Endothelial cell of umbilical vein (primary cell): ENCODE results near the gene SC5D. TPM values are rescaled to one million over a fixed set of nuclear protein-coding genes. Genes with fewer than 3 reads are reported as not detected.

Experiments used
- BruUV-seq: library from RNA; stranded (reverse); fragments of 400-500 nt; replicated peaks from 2 replicates; lab custom pipeline; 2021; lab: Mats Ljungman, UMichigan
- CTCF ChIA-PET: fragments of 300-600, 350-600 bp; sonication (Branson Sonifier 250); formaldehyde crosslinking; loops from one replicate; lab custom pipeline; 2021; ENCODE audit warnings: antibody characterized with exemption, inconsistent platforms; lab: Charles Lee
- POLR2A ChIA-PET: fragments of 300-600, 350-600 bp; sonication (Branson Sonifier 250); formaldehyde crosslinking; loops from one replicate; lab custom pipeline; 2021; ENCODE audit warnings: antibody characterized with exemption, inconsistent platforms; lab: Charles Lee
- DNase-seq: peaks from one replicate; pipeline ENCODE4 v3.0.0-alpha.2; 2011; ENCODE audit warnings: low read depth, low spot score
- FAIRE-seq: peaks from 2 replicates; lab custom pipeline; 2011; peaks lifted over from hg19 to GRCh38; lab: Jason Lieb, UNC
- H2AFZ ChIP-seq: 2 replicates; pipeline ENCODE4 v1.6.0; 2012; ENCODE audit warnings: low read depth, low read length, control low read depth, inconsistent platforms
- H3K27ac ChIP-seq: 2 replicates; pipeline ENCODE4 v1.5.1; 2011; ENCODE audit warnings: low read depth, mild to moderate bottlenecking, control low read depth, low read length, moderate library complexity; ENCODE audit not compliant: insufficient read depth
- H3K27me3 ChIP-seq, 2 experiments: 2 replicates each; pipeline versions ENCODE4 v1.6.0 to v1.6.1; 2011; ENCODE audit warnings: low read length in 2 of 2, mixed read lengths in 1 of 2; ENCODE audit not compliant: control insufficient read depth in 2 of 2, insufficient read depth in 2 of 2
- H3K36me3 ChIP-seq, 2 experiments: 2 replicates in 1 of 2; 3 replicates in 1 of 2; pipeline ENCODE4 v1.5.1; 2011; ENCODE audit warnings: low read length in 2 of 2, mild to moderate bottlenecking in 1 of 2, moderate library complexity in 1 of 2; ENCODE audit not compliant: control insufficient read depth in 2 of 2, insufficient read depth in 2 of 2; ENCODE audit errors: extremely low read depth in 1 of 2
- H3K4me1 ChIP-seq: 3 replicates; pipeline ENCODE4 v1.5.1; 2011; ENCODE audit warnings: mild to moderate bottlenecking, low read length; ENCODE audit not compliant: control insufficient read depth, insufficient read depth; ENCODE audit errors: extremely low read depth
- H3K4me2 ChIP-seq: 2 replicates; pipeline ENCODE4 v1.6.1; 2011; ENCODE audit warnings: low read length, control low read depth, mixed read lengths; ENCODE audit not compliant: insufficient read depth
- H3K4me3 ChIP-seq, 3 experiments: fragments of 200-600 bp in 1 of 3; sonication (generic), shearing (Covaris generic) in 1 of 3; replicated peaks in 1 of 3; 2 replicates each; pipeline ENCODE4 v1.5.1; 2011 to 2016; ENCODE audit warnings: control low read depth in 3 of 3, low read length in 3 of 3, mild to moderate bottlenecking in 2 of 3, inconsistent platforms in 1 of 3, low read depth in 1 of 3, moderate library complexity in 1 of 3; ENCODE audit not compliant: insufficient read depth in 1 of 3
- H3K79me2 ChIP-seq: 2 replicates; pipeline ENCODE4 v1.6.0; 2012; ENCODE audit warnings: low read length, inconsistent platforms; ENCODE audit not compliant: control insufficient read depth, insufficient read depth
- H3K9ac ChIP-seq: replicated peaks from 2 replicates; pipeline ENCODE3; 2011; ENCODE audit warnings: low read length, control low read depth; ENCODE audit not compliant: insufficient read depth; ENCODE audit errors: extremely low read depth
- H3K9me1 ChIP-seq: replicated peaks from 3 replicates; pipeline ENCODE4 v1.6.0; 2011; ENCODE audit warnings: mild to moderate bottlenecking, low read length; ENCODE audit not compliant: control insufficient read depth, insufficient read depth; ENCODE audit errors: extremely low read depth
- H3K9me3 ChIP-seq: replicated peaks from 2 replicates; pipeline ENCODE4 v1.5.1; 2012; ENCODE audit warnings: low read length, inconsistent platforms; ENCODE audit not compliant: control insufficient read depth, insufficient read depth
- H4K20me1 ChIP-seq: replicated peaks from 2 replicates; pipeline ENCODE3; 2011; ENCODE audit warnings: mild to moderate bottlenecking, low read length; ENCODE audit not compliant: control insufficient read depth, insufficient read depth; ENCODE audit errors: extremely low read depth
- EZH2 ChIP-seq: IDR thresholded peaks from 2 replicates; pipeline ENCODE4 v1.6.1; 2012; ENCODE audit warnings: borderline replicate concordance, low read depth, mild to moderate bottlenecking, moderate library complexity, low read length, inconsistent platforms; ENCODE audit not compliant: severe bottlenecking
- FOS ChIP-seq: IDR thresholded peaks from 2 replicates; pipeline ENCODE4 v1.6.1; 2011; ENCODE audit warnings: mild to moderate bottlenecking, low read length, moderate library complexity, borderline replicate concordance; ENCODE audit not compliant: insufficient read depth
- GATA2 ChIP-seq: IDR thresholded peaks from 2 replicates; pipeline ENCODE4 v1.7.0; 2011; ENCODE audit warnings: low read depth, mild to moderate bottlenecking, moderate library complexity, mixed read lengths, low read length; ENCODE audit not compliant: insufficient read length, insufficient read depth
- JUN ChIP-seq: IDR thresholded peaks from 2 replicates; pipeline ENCODE4 v1.6.1; 2011; ENCODE audit warnings: borderline replicate concordance, low read depth; ENCODE audit not compliant: insufficient read length, insufficient read depth
- MYC ChIP-seq: IDR thresholded peaks from one replicate; pipeline ENCODE4 v1.6.1; 2011; ENCODE audit warnings: mild to moderate bottlenecking, low read depth, low read length
- POLR2A ChIP-seq: IDR thresholded peaks from 2 replicates; pipeline ENCODE4 v1.6.1; 2012; ENCODE audit warnings: low read depth, mild to moderate bottlenecking, control low read depth, low read length
- POLR2AphosphoS5 ChIP-seq: IDR thresholded peaks from 2 replicates; pipeline ENCODE4 v1.6.1; 2012; ENCODE audit warnings: low read depth, mild to moderate bottlenecking, control low read depth, low read length, moderate library complexity; ENCODE audit not compliant: insufficient read depth
- dilution Hi-C: fragments of 300-500 bp; cut with MboI; formaldehyde crosslinking; loops from one replicate; pipeline ENCODE4 v1.15.0; 2019; ENCODE audit warnings: low sequenced_read_pairs; ENCODE audit not compliant: extremely low pct_ligation_motif_present
- intact Hi-C: fragments of 100-400 bp; cut with micrococcal nuclease; formaldehyde crosslinking; loops from one replicate; pipeline ENCODE4 v1.10.0; 2022
- polyA plus RNA-seq, 4 experiments: library from polyadenylated mRNA; depleted of rRNA in 3 of 4; stranded (reverse) in 3 of 4; unstranded in 1 of 4; fragments of >200 nt; gene quantifications; 2 replicates each; pipeline versions ENCODE4 v1.2.1 to v1.2.3, GENCODE V29; 2011 to 2012; ENCODE audit warnings: missing spikeins in 1 of 4
- total RNA-seq: library from RNA; stranded (reverse); gene quantifications from 2 replicates; pipeline ENCODE4 v1.2.3, GENCODE V29; 2021
- TF ChIP-seq, protein P1 (sequence below): IDR thresholded peaks from 2 replicates; pipeline ENCODE4 v1.6.1; 2011; ENCODE audit not compliant: insufficient read depth, insufficient read length
- TF ChIP-seq, protein P2 (sequence below), 2 donors: IDR thresholded peaks; 1 replicate in 1 of 2; 2 replicates in 1 of 2; pipeline ENCODE4 v1.5.1; 2011; ENCODE audit warnings: low read length in 2 of 2, mild to moderate bottlenecking in 2 of 2, moderate library complexity in 2 of 2, control low read depth in 1 of 2, inconsistent platforms in 1 of 2, low read depth in 1 of 2; ENCODE audit not compliant: insufficient read depth in 1 of 2; ENCODE audit errors: extremely low read depth in 1 of 2

The SC5D gene
- total and polyA plus RNA-seq, 2 donors (not counting 3 experiments of a cell fraction or from before 2014, with no cell fraction given): 37.1 to 40.0 TPM

- Histone ChIP-seq H2AFZ (no peak overlapping the region), H3K4me2 (no peak overlapping the region), H3K36me3 (no peaks in the 10 kb centered on the region), H4K20me1 (no peaks in the 10 kb centered on the region), H3K4me1 (no peaks in the 10 kb centered on the region), H3K9ac (no peak overlapping the region), H3K9me1 (no peaks in the 10 kb centered on the region), H3K9me3 (no peaks in the 10 kb centered on the region), H3K79me2 (no peaks in the 10 kb centered on the region), H3K4me3 (no peak overlapping the region), H3K27ac (no peak overlapping the region), H3K27me3 (no peaks in the 10 kb centered on the region)
- TF ChIP-seq POLR2A (no peak), MYC (no peak), GATA2 (no peak), JUN (no peak), POLR2AphosphoS5 (no peak), EZH2 (no peak), FOS (no peak)
- TF ChIP-seq, protein P1, sequence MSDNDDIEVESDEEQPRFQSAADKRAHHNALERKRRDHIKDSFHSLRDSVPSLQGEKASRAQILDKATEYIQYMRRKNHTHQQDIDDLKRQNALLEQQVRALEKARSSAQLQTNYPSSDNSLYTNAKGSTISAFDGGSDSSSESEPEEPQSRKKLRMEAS: no peak
- TF ChIP-seq, protein P2, sequence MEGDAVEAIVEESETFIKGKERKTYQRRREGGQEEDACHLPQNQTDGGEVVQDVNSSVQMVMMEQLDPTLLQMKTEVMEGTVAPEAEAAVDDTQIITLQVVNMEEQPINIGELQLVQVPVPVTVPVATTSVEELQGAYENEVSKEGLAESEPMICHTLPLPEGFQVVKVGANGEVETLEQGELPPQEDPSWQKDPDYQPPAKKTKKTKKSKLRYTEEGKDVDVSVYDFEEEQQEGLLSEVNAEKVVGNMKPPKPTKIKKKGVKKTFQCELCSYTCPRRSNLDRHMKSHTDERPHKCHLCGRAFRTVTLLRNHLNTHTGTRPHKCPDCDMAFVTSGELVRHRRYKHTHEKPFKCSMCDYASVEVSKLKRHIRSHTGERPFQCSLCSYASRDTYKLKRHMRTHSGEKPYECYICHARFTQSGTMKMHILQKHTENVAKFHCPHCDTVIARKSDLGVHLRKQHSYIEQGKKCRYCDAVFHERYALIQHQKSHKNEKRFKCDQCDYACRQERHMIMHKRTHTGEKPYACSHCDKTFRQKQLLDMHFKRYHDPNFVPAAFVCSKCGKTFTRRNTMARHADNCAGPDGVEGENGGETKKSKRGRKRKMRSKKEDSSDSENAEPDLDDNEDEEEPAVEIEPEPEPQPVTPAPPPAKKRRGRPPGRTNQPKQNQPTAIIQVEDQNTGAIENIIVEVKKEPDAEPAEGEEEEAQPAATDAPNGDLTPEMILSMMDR (IDR thresholded peaks at IDR 0.05; ENCODE audit: extremely low read depth in 1 of 2, insufficient read depth in 1 of 2, low read depth in 1 of 2, low read length in 2 of 2): no peak
- CTCF ChIA-PET: interaction anchor here (0.6 to 3.5 kb wide), 3 partner anchors 13 to 1257 kb away, joined by 3 to 30 read pairs (median 3); no protein-coding TSS in a partner anchor
- dilution Hi-C loops: no loop called here
- FAIRE-seq (no peak), DNase-seq (no peak)
- POLR2A ChIA-PET: interaction anchor here (0.7 kb wide), 1 partner anchor 852 kb away, joined by 3 read pairs; no protein-coding TSS in a partner anchor
- BruUV-seq: no TSS peak
- intact Hi-C loops: no loop called here
These were observed 44.1 kb upstream of the SC5D start for GRCh38 chr11:121248496-121248895.
